Neural progenitor cell (in vitro differentiated cells): ENCODE data around the gene INPP5B. TPM values are rescaled to one million over a fixed set of nuclear protein-coding genes. Genes with fewer than 3 reads are reported as not detected.

Experiments
- DNase-seq: peaks from one replicate; pipeline ENCODE4 v3.0.0-alpha.2; 2016; ENCODE audit warnings: low spot score
- H2AFZ ChIP-seq: fragments of 200-600 bp; sonication (generic); replicated peaks from 2 replicates; pipeline ENCODE4 v1.6.1; 2016; ENCODE audit warnings: antibody characterized with exemption
- H3F3A ChIP-seq: fragments of 200-600 bp; sonication (generic); 2 replicates; pipeline ENCODE4 v1.6.1; 2016; ENCODE audit warnings: antibody characterized with exemption, low read depth
- H3K27ac ChIP-seq: fragments of 200-600 bp; sonication (generic); 2 replicates; pipeline ENCODE4 v1.5.1; 2016; ENCODE audit warnings: mild to moderate bottlenecking
- H3K27me3 ChIP-seq: fragments of 200-600 bp; sonication (generic); 2 replicates; pipeline ENCODE4 v1.6.1; 2016; ENCODE audit warnings: mild to moderate bottlenecking, moderate library complexity
- H3K36me3 ChIP-seq: fragments of 200-600 bp; sonication (generic); 2 replicates; pipeline ENCODE4 v1.5.1; 2016
- H3K4me1 ChIP-seq: fragments of 200-600 bp; sonication (generic); 2 replicates; pipeline ENCODE4 v1.6.1; 2016; ENCODE audit warnings: mixed run types
- H3K4me2 ChIP-seq: fragments of 200-600 bp; sonication (generic); 2 replicates; pipeline ENCODE4 v1.6.1; 2016
- H3K4me3 ChIP-seq: fragments of 200-600 bp; sonication (generic); 2 replicates; pipeline ENCODE4 v1.5.1; 2016
- H3K79me2 ChIP-seq: fragments of 200-600 bp; sonication (generic); 2 replicates; pipeline ENCODE4 v1.6.1; 2016; ENCODE audit warnings: low read depth
- H3K9ac ChIP-seq: fragments of 200-600 bp; sonication (generic); 2 replicates; pipeline ENCODE4 v1.6.1; 2016
- H3K9me3 ChIP-seq: fragments of 200-600 bp; sonication (generic); 2 replicates; pipeline ENCODE4 v1.5.1; 2016; ENCODE audit warnings: low read depth
- H4K20me1 ChIP-seq: fragments of 200-600 bp; sonication (generic); 2 replicates; pipeline ENCODE4 v1.6.1; 2016; ENCODE audit warnings: low read depth
- H3K27ac Mint-ChIP-seq: 3 replicates; pipeline ENCODE4 v1.8.0; 2021; ENCODE audit warnings: mixed read lengths
- H3K27me3 Mint-ChIP-seq: 2 replicates; pipeline ENCODE4 v1.8.0; 2022; ENCODE audit warnings: low read depth, mild to moderate bottlenecking, inconsistent platforms, moderate library complexity, mixed read lengths; ENCODE audit not compliant: insufficient read depth
- H3K36me3 Mint-ChIP-seq: 3 replicates; pipeline ENCODE4 v1.8.0; 2021; ENCODE audit warnings: mixed read lengths
- H3K4me1 Mint-ChIP-seq: 3 replicates; pipeline ENCODE4 v1.8.0; 2021; ENCODE audit warnings: mixed read lengths
- H3K4me3 Mint-ChIP-seq: 3 replicates; pipeline ENCODE4 v1.8.0; 2021; ENCODE audit warnings: mild to moderate bottlenecking, moderate library complexity, mixed read lengths
- H3K9me3 Mint-ChIP-seq: 3 replicates; pipeline ENCODE4 v1.8.0; 2020; ENCODE audit warnings: mixed read lengths
- CTCF ChIP-seq: fragments of 200-600 bp; sonication (generic); IDR thresholded peaks from 2 replicates; pipeline ENCODE4 v1.5.1; 2017; ENCODE audit warnings: antibody characterized with exemption, mild to moderate bottlenecking
- EZH2 ChIP-seq: fragments of 200-600 bp; sonication (generic); IDR thresholded peaks from 2 replicates; pipeline ENCODE4 v1.6.1; 2017; ENCODE audit warnings: antibody characterized with exemption, mild to moderate bottlenecking, moderate library complexity
- EZH2phosphoT487 ChIP-seq: fragments of 200-600 bp; sonication (generic); IDR thresholded peaks from 2 replicates; pipeline ENCODE4 v1.6.1; 2017; ENCODE audit warnings: antibody characterized with exemption
- total RNA-seq: library from RNA; depleted of rRNA; stranded (reverse); fragments of >200 nt; gene quantifications from 2 replicates; pipeline ENCODE4 v1.2.3, GENCODE V29; 2015; ENCODE audit warnings: low replicate concordance

INPP5B gene
- total RNA-seq, 1 donor from 2014 or later: 22.0 TPM

- Histone ChIP-seq H3K27me3 (no peaks in the 10 kb centered on the region), H3K79me2 (no peaks in the 10 kb centered on the region), H2AFZ (no peak overlapping the region), H3K27ac (no peak overlapping the region), H4K20me1 (peaks cover under 1% of the 10 kb centered on the region), H3K9ac (no peak overlapping the region), H3K9me3 (no peaks in the 10 kb centered on the region), H3K4me2 (no peak overlapping the region), H3K36me3 (peaks cover 4% of the 10 kb centered on the region), H3F3A (no peaks in the 10 kb centered on the region), H3K4me1 (no peaks in the 10 kb centered on the region), H3K4me3 (no peak overlapping the region)
- no peak for TF ChIP-seq EZH2
- no peak for TF ChIP-seq CTCF
- TF ChIP-seq EZH2phosphoT487: no peak
- Mint-ChIP-seq H3K27me3 (peaks cover 2% of the 10 kb centered on the region), H3K4me1 (no peaks in the 10 kb centered on the region), H3K4me3 (no peak overlapping the region), H3K27ac (no peak overlapping the region), H3K9me3 (no peaks in the 10 kb centered on the region), H3K36me3 (peaks cover 16% of the 10 kb centered on the region)
- no peak for DNase-seq
Measured at GRCh38 chr1:37822906-37823815, 123.7 kb downstream of the INPP5B start.

- Histone ChIP-seq H3K79me2 (no peaks in the 10 kb centered on the region), H4K20me1 (peaks cover 9% of the 10 kb centered on the region), H3K4me3 (no peak overlapping the region), H3F3A (peaks cover 3% of the 10 kb centered on the region), H3K27ac (no peak overlapping the region), H2AFZ (no peak overlapping the region), H3K9ac (no peak overlapping the region), H3K9me3 (no peaks in the 10 kb centered on the region), H3K36me3 (no peaks in the 10 kb centered on the region), H3K27me3 (no peaks in the 10 kb centered on the region), H3K4me1 (no peaks in the 10 kb centered on the region), H3K4me2 (no peak overlapping the region)
- TF ChIP-seq EZH2 (no peak), CTCF (no peak), EZH2phosphoT487 (no peak)
- Mint-ChIP-seq H3K4me1 (no peaks in the 10 kb centered on the region), H3K36me3 (peaks cover 19% of the 10 kb centered on the region), H3K27ac (no peak overlapping the region), H3K4me3 (no peak overlapping the region), H3K27me3 (peaks cover 2% of the 10 kb centered on the region), H3K9me3 (no peaks in the 10 kb centered on the region)
- DNase-seq: no peak
Measured at GRCh38 chr1:37821481-37821880, 125.4 kb downstream of the INPP5B start.

- H3K27me3 Mint-ChIP-seq: peaks cover 9% of the 10 kb centered on the region
- H3K4me3 ChIP-seq: no peak overlapping the region
- no peaks in the 10 kb centered on the region for H3K9me3 Mint-ChIP-seq
Measured at GRCh38 chr1:37817481-37817880, 129.4 kb downstream of the INPP5B start.

More at GRCh38 chr1:37817481-37817880, 129.4 kb downstream of the INPP5B start:
- Histone ChIP-seq H4K20me1 (peaks cover 13% of the 10 kb centered on the region), H3K27ac (peak overlapping the region; percentile 29), H3F3A (peaks cover 3% of the 10 kb centered on the region), H3K4me1 (no peaks in the 10 kb centered on the region), H3K9me3 (no peaks in the 10 kb centered on the region), H3K9ac (no peak overlapping the region), H3K36me3 (no peaks in the 10 kb centered on the region), H2AFZ (no peak overlapping the region), H3K4me2 (no peak overlapping the region), H3K79me2 (no peaks in the 10 kb centered on the region), H3K27me3 (no peaks in the 10 kb centered on the region)
- Mint-ChIP-seq H3K27ac (no peak overlapping the region), H3K4me1 (no peaks in the 10 kb centered on the region), H3K4me3 (no peak overlapping the region), H3K36me3 (peaks cover 30% of the 10 kb centered on the region)
- TF ChIP-seq EZH2 (no peak), EZH2phosphoT487 (no peak), CTCF (peak; percentile 24)
- peak; percentile 52 for DNase-seq
